Measurements from ENCODE around the gene ARHGEF11. TPM values are rescaled to one million over a fixed set of nuclear protein-coding genes. Genes with fewer than 3 reads are reported as not detected.

The ARHGEF11 gene
- polyA plus RNA-seq, 4 donors = 13.2 to 31.5 (median 18.0) TPM

DNA sequence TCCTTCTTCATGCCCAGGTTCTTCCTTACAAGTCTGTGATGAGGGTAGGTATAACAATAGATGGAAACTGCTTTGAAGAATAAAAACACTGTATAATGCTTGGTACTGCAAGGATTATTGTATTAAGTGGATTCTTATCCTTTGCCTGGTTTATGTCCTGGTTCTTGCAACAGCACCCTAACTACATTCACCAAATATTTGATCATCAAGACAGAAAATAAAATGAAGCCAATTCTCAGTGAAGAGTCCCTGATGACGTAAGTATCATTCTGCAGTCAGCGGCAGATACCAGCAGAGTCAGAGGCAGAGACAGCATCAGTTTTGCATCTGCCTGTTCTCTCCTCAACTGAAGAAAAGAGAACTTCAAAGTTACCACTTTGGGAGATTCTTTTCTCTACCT, 19.7 kb downstream of the ARHGEF11 start:
- peaks cover 0 to 2% (median 0%) of the 10 kb centered on the region in 3 donors for H3K36me3 ChIP-seq (ENCODE audit: control insufficient read depth in 3 of 3, insufficient read depth in 2 of 3, low read depth in 1 of 3, low read length in 3 of 3)
- H3K4me1 ChIP-seq (ENCODE audit: control insufficient read depth in 3 of 3, insufficient read depth in 2 of 3, low read depth in 1 of 3, low read length in 2 of 3) = no peaks in the 10 kb centered on the region
- no peaks in the 10 kb centered on the region for H3K27me3 ChIP-seq (ENCODE audit: control insufficient read depth in 3 of 3, insufficient read depth in 3 of 3, low read length in 3 of 3)
- 69 to 98% (median 89%) methylated on average over 2 of the region's 2 CpGs for WGBS, 3 donors
- FAIRE-seq (no peak), DNase-seq (no peak)
- H3K9me3 ChIP-seq (ENCODE audit: control insufficient read depth in 2 of 2, insufficient read depth in 1 of 2, low read depth in 1 of 2, low read length in 1 of 2) = no peaks in the 10 kb centered on the region
- H3K4me3 ChIP-seq (ENCODE audit: low read depth in 1 of 3, low read length in 3 of 3) = no peak overlapping the region
- H3K27ac ChIP-seq (ENCODE audit: low read depth in 1 of 3, low read length in 2 of 3) = no peak overlapping the region

DNA sequence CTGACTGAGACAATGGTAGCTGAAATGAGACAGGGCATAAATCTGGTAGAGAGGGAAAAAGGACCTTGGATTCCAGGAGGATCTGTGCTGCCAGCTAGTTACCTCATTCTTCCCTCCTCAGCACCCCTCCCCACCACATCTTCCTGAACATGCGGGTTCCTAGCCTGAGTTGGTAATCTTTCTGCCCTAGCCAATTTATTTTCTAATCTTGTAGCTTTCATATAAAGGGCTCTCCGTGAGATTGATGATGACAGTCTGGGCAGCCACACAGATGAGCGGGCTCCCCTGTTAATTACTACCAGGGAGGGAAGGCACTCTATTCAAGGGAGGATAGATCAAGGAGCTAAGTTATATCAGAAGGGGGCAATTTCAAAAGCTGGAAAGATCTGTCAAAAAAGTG, 20.2 kb downstream of the ARHGEF11 start:
- Histone ChIP-seq H3K36me3 (ENCODE audit: control insufficient read depth in 3 of 3, insufficient read depth in 2 of 3, low read depth in 1 of 3, low read length in 3 of 3) (peaks cover 0 to 2% (median 0%) of the 10 kb centered on the region in 3 donors), H3K27me3 (ENCODE audit: control insufficient read depth in 3 of 3, insufficient read depth in 3 of 3, low read length in 3 of 3) (no peaks in the 10 kb centered on the region), H3K9me3 (ENCODE audit: control insufficient read depth in 2 of 2, insufficient read depth in 1 of 2, low read depth in 1 of 2, low read length in 1 of 2) (no peaks in the 10 kb centered on the region), H3K4me1 (ENCODE audit: control insufficient read depth in 3 of 3, insufficient read depth in 2 of 3, low read depth in 1 of 3, low read length in 2 of 3) (no peaks in the 10 kb centered on the region), H3K27ac (ENCODE audit: low read depth in 1 of 3, low read length in 2 of 3) (no peak overlapping the region), H3K4me3 (ENCODE audit: low read depth in 1 of 3, low read length in 3 of 3) (no peak overlapping the region)
- 75 to 90% (median 81%) methylated on average over 3 of the region's 3 CpGs for WGBS, 3 donors
- FAIRE-seq (no peak), DNase-seq (no peak)

DNA sequence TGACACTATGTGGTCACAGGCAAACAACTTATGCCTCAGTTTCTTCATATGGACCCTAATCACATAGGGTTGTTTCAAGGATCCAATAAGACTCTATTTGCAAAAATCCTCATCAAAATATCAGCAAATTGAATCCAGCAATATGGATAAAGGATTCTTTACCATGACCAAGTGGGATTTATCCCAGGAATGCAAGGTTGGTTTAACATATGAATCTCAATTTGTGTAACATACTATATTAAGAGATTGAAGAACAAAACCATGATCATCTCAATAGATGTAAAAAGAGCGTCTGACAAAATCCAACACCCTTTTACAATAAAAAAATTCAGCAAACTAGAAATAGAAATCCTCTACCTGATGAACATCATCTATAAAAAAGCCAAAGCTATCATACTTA, 23.9 kb downstream of the ARHGEF11 start:
- no peak for DNase-seq
- no peak overlapping the region for H3K4me3 ChIP-seq (ENCODE audit: low read depth in 1 of 3, low read length in 3 of 3)
- no peaks in the 10 kb centered on the region for H3K27me3 ChIP-seq (ENCODE audit: control insufficient read depth in 3 of 3, insufficient read depth in 3 of 3, low read length in 3 of 3)
- no peaks in the 10 kb centered on the region for H3K9me3 ChIP-seq (ENCODE audit: control insufficient read depth in 2 of 2, insufficient read depth in 1 of 2, low read depth in 1 of 2, low read length in 1 of 2)
- WGBS, 3 donors = 91 to 98% (median 94%) methylated on average over 1 of the region's 1 CpG
- FAIRE-seq = no peak
- H3K4me1 ChIP-seq (ENCODE audit: control insufficient read depth in 3 of 3, insufficient read depth in 2 of 3, low read depth in 1 of 3, low read length in 2 of 3) = no peaks in the 10 kb centered on the region
- H3K36me3 ChIP-seq (ENCODE audit: control insufficient read depth in 3 of 3, insufficient read depth in 2 of 3, low read depth in 1 of 3, low read length in 3 of 3) = no peaks in the 10 kb centered on the region
- no peak overlapping the region for H3K27ac ChIP-seq (ENCODE audit: low read depth in 1 of 3, low read length in 2 of 3)

DNA sequence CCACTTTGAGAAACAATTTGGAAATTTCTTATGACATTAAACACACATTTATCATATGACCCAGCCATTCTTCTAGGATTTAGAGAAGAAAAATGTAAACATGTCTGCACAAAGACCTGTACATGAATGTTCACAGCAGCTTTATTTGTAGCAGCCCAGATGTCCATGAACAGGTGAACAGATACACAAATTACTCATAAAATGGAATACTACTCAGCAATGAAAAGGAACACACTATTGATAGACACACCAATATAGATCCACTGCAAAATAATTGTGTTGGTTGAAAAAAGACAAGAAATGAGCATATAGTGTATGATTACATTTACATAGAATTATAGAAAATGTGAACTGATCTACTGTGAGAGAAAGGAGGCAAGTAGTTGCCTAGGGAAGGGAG, 26.1 kb downstream of the ARHGEF11 start:
- H3K27ac ChIP-seq (ENCODE audit: low read depth in 1 of 3, low read length in 2 of 3) = no peak overlapping the region
- DNase-seq (no peak), FAIRE-seq (no peak)
- no peaks in the 10 kb centered on the region for H3K36me3 ChIP-seq (ENCODE audit: control insufficient read depth in 3 of 3, insufficient read depth in 2 of 3, low read depth in 1 of 3, low read length in 3 of 3)
- H3K4me1 ChIP-seq (ENCODE audit: control insufficient read depth in 3 of 3, insufficient read depth in 2 of 3, low read depth in 1 of 3, low read length in 2 of 3) = no peaks in the 10 kb centered on the region
- no peaks in the 10 kb centered on the region for H3K9me3 ChIP-seq (ENCODE audit: control insufficient read depth in 2 of 2, insufficient read depth in 1 of 2, low read depth in 1 of 2, low read length in 1 of 2)
- H3K27me3 ChIP-seq (ENCODE audit: control insufficient read depth in 3 of 3, insufficient read depth in 3 of 3, low read length in 3 of 3) = no peaks in the 10 kb centered on the region
- H3K4me3 ChIP-seq (ENCODE audit: low read depth in 1 of 3, low read length in 3 of 3) = no peak overlapping the region

DNA sequence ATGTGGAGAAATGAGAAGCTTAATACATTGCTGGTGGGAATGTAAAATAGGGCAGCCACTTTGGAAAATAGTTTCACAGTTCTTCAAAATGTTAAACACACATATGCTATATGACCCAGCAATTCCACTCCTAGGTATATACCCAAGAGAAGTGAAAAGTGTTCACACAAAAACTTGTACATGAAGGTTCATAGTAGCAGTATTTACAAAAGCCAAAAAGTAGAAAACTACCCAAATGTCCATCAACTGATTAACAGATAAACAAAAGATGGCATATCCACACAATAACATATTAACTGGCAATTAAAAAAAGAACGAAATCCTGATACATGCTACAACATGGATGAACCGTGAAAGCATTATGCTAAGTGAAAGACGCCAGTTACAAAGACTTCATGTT, 33.7 kb downstream of the ARHGEF11 start:
- FAIRE-seq (no peak), DNase-seq (no peak)
- Histone ChIP-seq H3K27ac (ENCODE audit: low read depth in 1 of 3, low read length in 2 of 3) (no peak overlapping the region), H3K4me3 (ENCODE audit: low read depth in 1 of 3, low read length in 3 of 3) (no peak overlapping the region), H3K9me3 (ENCODE audit: control insufficient read depth in 2 of 2, insufficient read depth in 1 of 2, low read depth in 1 of 2, low read length in 1 of 2) (no peaks in the 10 kb centered on the region), H3K27me3 (ENCODE audit: control insufficient read depth in 3 of 3, insufficient read depth in 3 of 3, low read length in 3 of 3) (no peaks in the 10 kb centered on the region), H3K4me1 (ENCODE audit: control insufficient read depth in 3 of 3, insufficient read depth in 2 of 3, low read depth in 1 of 3, low read length in 2 of 3) (peaks cover 0 to 6% (median 3%) of the 10 kb centered on the region in 3 donors), H3K36me3 (ENCODE audit: control insufficient read depth in 3 of 3, insufficient read depth in 2 of 3, low read depth in 1 of 3, low read length in 3 of 3) (peaks cover 0 to under 1% (median 0%) of the 10 kb centered on the region in 3 donors)
- 94 to 96% (median 95%) methylated on average over 3 of the region's 3 CpGs for whole genome bisulfite sequencing, 3 donors

DNA sequence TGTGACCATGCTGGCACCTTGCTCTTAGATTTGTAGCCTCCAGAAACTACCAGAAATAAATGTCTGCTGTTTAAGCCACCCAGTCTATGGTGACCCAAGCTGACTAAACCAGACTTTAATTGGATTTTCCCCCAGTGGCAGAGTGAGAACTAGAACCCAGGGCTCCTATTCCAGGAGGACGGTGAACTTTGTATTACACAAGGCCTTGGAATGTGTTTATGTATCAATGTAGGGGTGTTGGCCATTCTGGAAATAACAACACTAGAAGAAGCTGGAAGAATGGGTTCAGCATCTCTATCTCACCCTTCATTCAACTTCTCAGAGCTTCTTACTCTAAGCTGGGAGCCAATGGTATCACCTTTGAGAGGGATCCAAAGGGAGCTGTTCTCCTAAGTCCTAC, 37.0 kb downstream of the ARHGEF11 start:
- H3K4me1 ChIP-seq (ENCODE audit: control insufficient read depth in 3 of 3, insufficient read depth in 2 of 3, low read depth in 1 of 3, low read length in 2 of 3) = peaks cover 0 to 7% (median 3%) of the 10 kb centered on the region in 3 donors
- no peak for FAIRE-seq
- no peaks in the 10 kb centered on the region for H3K27me3 ChIP-seq (ENCODE audit: control insufficient read depth in 3 of 3, insufficient read depth in 3 of 3, low read length in 3 of 3)
- peak in 1 of 2 donors; percentile 34 for DNase-seq
- H3K36me3 ChIP-seq (ENCODE audit: control insufficient read depth in 3 of 3, insufficient read depth in 2 of 3, low read depth in 1 of 3, low read length in 3 of 3) = peaks cover 0 to 3% (median 0%) of the 10 kb centered on the region in 3 donors
- H3K4me3 ChIP-seq (ENCODE audit: low read depth in 1 of 3, low read length in 3 of 3) = no peak overlapping the region
- H3K27ac ChIP-seq (ENCODE audit: low read depth in 1 of 3, low read length in 2 of 3) = peak overlapping the region in 1 of 3 donors; percentile 26
- no peaks in the 10 kb centered on the region for H3K9me3 ChIP-seq (ENCODE audit: control insufficient read depth in 2 of 2, insufficient read depth in 1 of 2, low read depth in 1 of 2, low read length in 1 of 2)
- WGBS, 3 donors = 48 to 67% (median 60%) methylated on average over 1 of the region's 1 CpG

DNA sequence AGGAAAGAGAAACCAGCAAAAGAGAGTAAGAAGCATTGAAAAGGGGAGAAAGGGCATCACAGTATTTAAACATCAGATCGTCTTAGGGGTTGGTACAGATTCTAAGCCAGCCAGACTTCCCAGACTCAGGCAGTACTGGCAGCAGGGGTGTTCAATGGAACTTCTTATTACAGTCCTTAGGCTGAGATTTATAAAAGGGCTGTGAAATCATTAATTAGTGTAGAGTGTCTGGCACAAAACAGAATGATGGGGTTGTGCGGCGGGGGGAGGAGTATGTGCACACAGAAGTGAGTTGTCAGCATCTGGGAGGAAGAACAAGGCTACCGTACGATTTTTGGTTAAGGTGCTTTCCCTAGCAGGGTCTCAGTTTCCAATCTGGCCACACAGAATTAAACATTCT, 38.2 kb downstream of the ARHGEF11 start:
- Histone ChIP-seq H3K36me3 (ENCODE audit: control insufficient read depth in 3 of 3, insufficient read depth in 2 of 3, low read depth in 1 of 3, low read length in 3 of 3) (peaks cover 0 to 3% (median 0%) of the 10 kb centered on the region in 3 donors), H3K27me3 (ENCODE audit: control insufficient read depth in 3 of 3, insufficient read depth in 3 of 3, low read length in 3 of 3) (no peaks in the 10 kb centered on the region), H3K27ac (ENCODE audit: low read depth in 1 of 3, low read length in 2 of 3) (no peak overlapping the region), H3K4me3 (ENCODE audit: low read depth in 1 of 3, low read length in 3 of 3) (no peak overlapping the region), H3K4me1 (ENCODE audit: control insufficient read depth in 3 of 3, insufficient read depth in 2 of 3, low read depth in 1 of 3, low read length in 2 of 3) (peaks cover 0 to 8% (median 3%) of the 10 kb centered on the region in 3 donors), H3K9me3 (ENCODE audit: control insufficient read depth in 2 of 2, insufficient read depth in 1 of 2, low read depth in 1 of 2, low read length in 1 of 2) (no peaks in the 10 kb centered on the region)
- WGBS, 3 donors = 53 to 76% (median 57%) methylated on average over 5 of the region's 5 CpGs
- FAIRE-seq (no peak), DNase-seq (no peak)

DNA sequence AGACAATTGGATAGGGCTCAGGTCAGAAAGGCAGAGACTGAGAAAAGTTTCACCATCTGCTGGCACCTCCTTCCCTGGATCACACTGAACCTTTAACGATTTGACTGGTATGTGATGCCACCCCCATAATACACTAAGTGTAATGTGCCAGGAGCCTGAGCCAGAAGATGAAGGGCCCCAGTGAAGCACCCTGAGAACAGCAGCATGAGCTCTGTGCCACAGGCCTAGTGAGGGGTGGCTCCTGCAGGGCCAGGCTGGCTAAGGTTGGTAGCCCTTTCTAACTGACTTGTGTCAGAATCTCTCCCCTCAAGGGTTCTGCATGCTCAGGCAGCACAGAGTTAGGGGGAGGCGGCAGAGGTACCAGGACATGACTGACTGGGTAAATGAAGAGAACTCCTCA, 38.9 kb downstream of the ARHGEF11 start:
- FAIRE-seq = no peak
- 72 to 91% (median 75%) methylated on average over 2 of the region's 2 CpGs for WGBS, 3 donors

DNA sequence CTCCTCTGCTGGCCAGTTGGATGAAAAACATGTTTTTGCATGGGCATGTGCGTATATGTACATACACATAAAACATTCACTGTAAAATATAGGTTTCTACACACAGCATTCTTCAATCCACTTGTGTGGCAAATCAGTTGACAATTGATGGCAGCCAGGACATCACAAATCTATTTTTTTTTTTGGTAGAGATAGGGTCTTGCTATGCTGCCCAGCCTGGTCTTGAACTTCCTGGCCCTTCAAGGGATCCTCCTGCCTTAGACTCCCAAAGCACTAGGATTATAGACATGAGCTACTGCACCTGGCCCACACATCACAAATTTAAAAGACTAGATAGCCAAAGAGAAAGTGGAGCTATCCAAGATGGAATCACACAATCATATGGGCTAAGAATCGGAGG, 39.6 kb downstream of the ARHGEF11 start:
- Histone ChIP-seq H3K36me3 (ENCODE audit: control insufficient read depth in 3 of 3, insufficient read depth in 2 of 3, low read depth in 1 of 3, low read length in 3 of 3) (peaks cover 0 to 3% (median 0%) of the 10 kb centered on the region in 3 donors), H3K4me1 (ENCODE audit: control insufficient read depth in 3 of 3, insufficient read depth in 2 of 3, low read depth in 1 of 3, low read length in 2 of 3) (peaks cover 0 to 8% (median 3%) of the 10 kb centered on the region in 3 donors), H3K27ac (ENCODE audit: low read depth in 1 of 3, low read length in 2 of 3) (no peak overlapping the region), H3K9me3 (ENCODE audit: control insufficient read depth in 2 of 2, insufficient read depth in 1 of 2, low read depth in 1 of 2, low read length in 1 of 2) (no peaks in the 10 kb centered on the region), H3K27me3 (ENCODE audit: control insufficient read depth in 3 of 3, insufficient read depth in 3 of 3, low read length in 3 of 3) (no peaks in the 10 kb centered on the region), H3K4me3 (ENCODE audit: low read depth in 1 of 3, low read length in 3 of 3) (no peak overlapping the region)
- DNase-seq (no peak), FAIRE-seq (no peak)
- WGBS, 3 donors = 47 to 61% (median 53%) methylated on average over 2 of the region's 2 CpGs

More for the DNA sequence above, 38.9 kb downstream of the ARHGEF11 start:
- Histone ChIP-seq H3K27ac (ENCODE audit: low read depth in 1 of 3, low read length in 2 of 3) (no peak overlapping the region), H3K4me1 (ENCODE audit: control insufficient read depth in 3 of 3, insufficient read depth in 2 of 3, low read depth in 1 of 3, low read length in 2 of 3) (peaks cover 0 to 8% (median 3%) of the 10 kb centered on the region in 3 donors), H3K9me3 (ENCODE audit: control insufficient read depth in 2 of 2, insufficient read depth in 1 of 2, low read depth in 1 of 2, low read length in 1 of 2) (no peaks in the 10 kb centered on the region), H3K36me3 (ENCODE audit: control insufficient read depth in 3 of 3, insufficient read depth in 2 of 3, low read depth in 1 of 3, low read length in 3 of 3) (peaks cover 0 to 3% (median 0%) of the 10 kb centered on the region in 3 donors), H3K4me3 (ENCODE audit: low read depth in 1 of 3, low read length in 3 of 3) (no peak overlapping the region), H3K27me3 (ENCODE audit: control insufficient read depth in 3 of 3, insufficient read depth in 3 of 3, low read length in 3 of 3) (no peaks in the 10 kb centered on the region)
- no peak for DNase-seq

Data from small intestine (tissue), 7 donors.